ENCODE measurements around the gene GNRHR.
"Not testable (repeated sequence)": the region's sequence is repeated elsewhere in the genome, so short reads cannot be mapped to it uniquely, and the experiment has no call there.

GNRHR gene

DNA sequence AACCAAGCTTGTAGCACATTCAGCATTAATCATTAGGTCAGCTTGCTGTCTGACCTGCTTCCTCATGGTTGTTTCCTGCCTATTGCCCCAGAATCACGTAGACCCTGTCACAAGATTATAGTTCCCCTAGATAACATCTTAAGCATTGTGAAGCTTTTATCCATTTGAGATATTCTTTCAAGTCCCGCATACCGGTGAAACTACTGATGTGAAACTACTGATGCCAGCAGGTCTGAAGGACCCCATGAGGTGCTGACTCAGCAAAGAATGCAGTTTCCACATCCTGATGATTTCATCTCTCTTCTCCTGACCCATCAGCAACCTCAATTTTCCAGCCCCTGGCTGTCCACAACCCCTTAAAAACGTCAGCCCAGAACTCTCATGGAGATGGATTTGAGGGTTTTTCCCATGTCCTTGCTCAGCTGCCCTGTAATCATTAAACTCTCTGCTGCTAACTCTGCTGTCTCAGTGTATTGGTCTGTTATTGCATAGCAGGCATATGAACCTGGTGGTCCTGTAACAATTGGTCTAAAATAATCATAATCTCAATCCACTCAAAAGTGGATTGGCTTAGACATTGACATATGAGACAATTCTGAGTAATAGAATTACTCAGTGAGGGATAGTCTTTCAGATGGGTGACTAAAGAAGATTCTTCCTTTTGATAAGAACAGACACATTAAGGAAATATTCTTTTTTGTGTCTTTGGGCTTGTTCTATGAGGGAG is 26.9 kb downstream of the GNRHR start:
- no peak for DNase-seq (ENCODE audit: low read depth in 2 of 2)

DNA sequence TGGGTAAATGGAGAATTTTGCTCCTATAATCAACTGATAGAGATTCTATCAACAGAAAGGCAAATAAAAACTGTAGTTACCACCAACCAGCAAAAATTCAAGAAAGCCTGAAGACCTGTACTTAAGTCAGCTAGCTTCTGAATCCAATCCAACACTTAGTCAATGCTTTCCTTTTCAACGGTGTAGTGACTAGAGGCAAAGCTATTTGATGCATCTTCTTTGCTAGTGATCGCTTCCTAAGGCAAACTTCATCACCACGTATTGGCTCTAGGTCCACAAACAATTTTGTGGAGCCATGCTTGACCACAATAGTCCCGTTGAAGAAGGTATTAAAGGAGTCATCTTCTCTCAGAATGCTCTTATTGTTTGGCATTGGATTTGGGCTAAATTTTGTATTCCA is 28.2 kb downstream of the GNRHR start:
- DNase-seq (ENCODE audit: low read depth in 2 of 2) = no peak

- no peak for DNase-seq (ENCODE audit: low read depth in 2 of 2)
Observed at GRCh38 chr4:67725132-67725531, 29.1 kb downstream of the GNRHR start.

GRCh38 chr4:67723949-67724348 is 30.2 kb downstream of the GNRHR start:
- no peak for DNase-seq (ENCODE audit: low read depth in 2 of 2)

- no peak for DNase-seq (ENCODE audit: low read depth in 2 of 2)
Observed at GRCh38 chr4:67723341-67723740, 30.8 kb downstream of the GNRHR start.

- no peak for DNase-seq (ENCODE audit: low read depth in 2 of 2)
Observed at GRCh38 chr4:67721770-67722597, 32.2 kb downstream of the GNRHR start.

DNA sequence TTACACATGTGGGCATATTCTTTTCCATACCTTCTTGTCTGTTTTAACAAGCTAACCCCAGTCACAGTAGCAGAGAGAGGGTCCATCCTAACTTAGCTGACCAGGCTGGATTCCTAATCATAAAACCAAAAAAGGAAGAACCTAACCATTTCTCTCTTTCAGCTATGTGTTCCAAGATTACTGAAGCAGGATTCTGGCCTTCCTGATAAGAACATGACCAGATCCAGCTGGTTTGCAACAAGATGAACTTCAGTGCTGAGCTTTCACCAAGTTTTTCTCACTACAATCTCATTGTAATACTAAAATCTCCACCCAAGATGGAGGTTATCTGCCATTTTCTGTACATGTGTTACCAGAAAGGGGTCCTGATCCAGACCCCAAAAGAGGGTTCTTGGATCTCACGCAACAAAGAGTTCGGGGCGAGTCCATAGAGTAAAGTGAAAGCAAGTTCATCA is 32.8 kb downstream of the GNRHR start:
- no peak for DNase-seq (ENCODE audit: low read depth in 2 of 2)

DNA sequence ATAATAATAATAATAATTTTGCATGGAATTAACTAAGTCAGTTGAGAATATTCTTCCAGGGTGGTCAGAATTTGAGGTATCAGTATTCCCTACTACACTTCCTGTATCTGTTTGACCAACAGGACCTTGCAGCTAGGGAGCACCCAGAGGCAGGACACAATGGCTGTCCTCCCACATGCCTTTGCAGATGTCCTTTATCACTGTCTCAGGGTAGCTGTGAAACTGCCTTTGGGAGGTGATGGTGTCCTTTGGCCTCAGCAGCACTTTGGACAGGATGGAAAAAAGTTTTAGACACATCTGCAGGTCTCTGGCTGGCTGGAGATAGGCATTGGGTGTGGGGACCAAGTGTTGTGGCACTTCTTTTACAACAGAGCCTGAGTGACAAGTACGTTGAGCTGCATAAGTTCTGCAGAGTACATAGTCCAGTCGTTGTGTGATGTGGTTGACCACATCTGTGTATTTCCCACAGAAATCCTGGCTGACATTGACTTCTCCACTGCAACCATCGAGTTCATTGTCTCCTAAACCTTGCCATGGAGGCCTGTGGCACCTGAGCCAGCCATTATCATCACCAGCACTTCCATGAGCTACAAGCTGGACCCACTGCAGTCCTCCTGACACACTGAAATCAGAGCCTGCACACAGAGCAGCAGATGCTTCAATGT is 34.1 kb downstream of the GNRHR start:
- DNase-seq (ENCODE audit: low read depth in 2 of 2) = no peak

- no peak for DNase-seq (ENCODE audit: low read depth in 2 of 2)
Observed at GRCh38 chr4:67718848-67719247, 35.3 kb downstream of the GNRHR start.

DNA sequence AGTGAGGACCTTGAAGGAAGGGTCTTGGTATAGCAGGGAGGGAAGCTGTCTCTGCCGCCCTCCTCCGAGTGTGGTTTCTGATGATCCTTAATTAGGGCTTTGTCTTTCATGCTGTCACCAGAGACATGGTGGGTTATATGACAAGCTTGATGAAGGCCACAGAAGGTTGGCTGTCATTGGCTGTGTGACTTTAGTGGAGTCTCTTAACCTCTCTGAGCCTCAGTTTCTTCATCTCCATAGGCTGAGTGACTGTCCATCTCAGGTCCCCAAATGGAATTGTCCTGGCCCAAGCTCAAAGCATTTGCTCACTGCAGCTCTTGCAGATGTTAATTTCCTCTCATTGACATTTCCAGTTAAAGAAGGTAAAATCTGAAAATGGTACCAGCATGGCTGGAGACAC is 36.6 kb downstream of the GNRHR start:
- DNase-seq (ENCODE audit: low read depth in 2 of 2) = no peak

- no peak for DNase-seq (ENCODE audit: low read depth in 2 of 2)
Observed at GRCh38 chr4:67714955-67715354, 39.2 kb downstream of the GNRHR start.

DNA sequence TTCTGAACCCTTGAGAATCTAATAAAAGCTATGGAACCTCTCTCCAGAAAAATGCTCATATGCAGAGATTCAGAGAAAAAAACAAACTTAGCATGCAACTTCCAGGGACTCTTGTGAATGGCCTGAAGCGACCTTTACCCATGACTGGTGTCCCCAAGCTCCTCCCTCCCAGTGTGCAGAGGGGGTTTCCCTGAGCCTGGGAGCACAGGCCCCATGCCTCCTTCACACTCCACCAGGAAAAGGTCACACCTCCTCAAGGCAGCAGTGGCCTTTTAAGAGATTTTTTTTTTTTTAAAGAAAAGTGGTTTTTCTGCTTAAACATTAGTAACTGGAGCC is 40.0 kb downstream of the GNRHR start:
- no peak for DNase-seq (ENCODE audit: low read depth in 2 of 2)

- DNase-seq (ENCODE audit: low read depth in 2 of 2) = no peak
Observed at GRCh38 chr4:67713529-67714247, 40.5 kb downstream of the GNRHR start.

- no peak for DNase-seq (ENCODE audit: low read depth in 2 of 2)
Observed at GRCh38 chr4:67712650-67713528, 41.3 kb downstream of the GNRHR start.

GRCh38 chr4:67712000-67712625 is 42.1 kb downstream of the GNRHR start:
- no peak for DNase-seq (ENCODE audit: low read depth in 2 of 2)

DNA sequence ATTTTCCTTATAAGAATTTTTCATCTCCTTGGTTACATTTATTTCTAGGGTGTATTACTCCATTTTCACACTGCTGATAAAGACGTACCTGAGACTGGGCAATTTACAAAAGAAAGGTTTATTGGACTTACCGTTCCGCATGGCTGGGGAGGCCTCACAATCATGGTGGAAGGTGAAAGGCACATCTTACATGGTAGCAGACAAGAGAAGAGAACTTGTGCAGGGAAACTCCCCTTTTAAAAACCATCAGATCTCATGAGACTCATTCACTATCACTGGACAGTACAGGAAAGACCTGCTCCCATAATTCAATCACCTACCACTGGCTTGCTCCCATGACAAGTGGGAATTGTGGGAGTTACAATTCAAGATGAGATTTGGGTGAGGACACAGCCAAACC is 47.5 kb downstream of the GNRHR start:
- not testable (repeated sequence) for DNase-seq (ENCODE audit: low read depth in 2 of 2)

DNA sequence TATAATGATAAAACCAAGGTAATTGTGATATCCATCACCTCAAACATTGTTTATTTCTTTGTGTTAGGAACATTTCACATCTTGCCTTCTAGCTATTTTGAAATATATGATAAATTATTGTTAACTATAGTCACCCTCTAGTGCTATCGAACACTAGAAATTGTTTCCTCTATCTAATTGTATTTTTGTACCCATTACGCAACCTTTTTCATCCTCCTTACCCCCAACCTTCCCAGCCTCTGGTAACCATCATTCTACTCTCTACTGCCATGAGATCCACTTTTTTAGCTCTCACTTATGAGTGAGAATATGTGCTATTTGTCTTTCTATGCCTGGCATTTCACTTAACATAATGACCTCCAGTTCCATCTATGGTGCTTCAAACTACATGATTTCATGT is 49.3 kb downstream of the GNRHR start:
- no peak for DNase-seq (ENCODE audit: low read depth in 2 of 2)

DNA sequence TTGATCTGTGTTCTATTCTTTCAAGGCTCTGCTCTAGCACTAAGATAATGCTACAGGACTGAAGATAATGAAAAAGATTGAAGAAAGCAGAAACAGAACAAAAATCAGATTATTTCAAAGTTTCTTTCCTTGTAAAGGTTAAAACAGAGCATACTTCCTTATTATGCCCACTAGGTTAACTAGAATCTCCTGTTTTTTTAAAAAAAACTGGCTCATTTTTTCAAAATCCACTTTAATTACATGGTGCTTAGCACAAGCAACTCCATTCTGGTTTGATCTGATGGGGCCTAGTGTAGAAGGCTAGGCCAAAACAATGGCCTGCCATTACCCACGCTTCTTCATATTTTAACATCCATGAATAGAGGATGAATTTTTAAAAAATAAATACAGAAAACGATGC is 52.0 kb downstream of the GNRHR start:
- DNase-seq (ENCODE audit: low read depth in 2 of 2) = no peak

DNA sequence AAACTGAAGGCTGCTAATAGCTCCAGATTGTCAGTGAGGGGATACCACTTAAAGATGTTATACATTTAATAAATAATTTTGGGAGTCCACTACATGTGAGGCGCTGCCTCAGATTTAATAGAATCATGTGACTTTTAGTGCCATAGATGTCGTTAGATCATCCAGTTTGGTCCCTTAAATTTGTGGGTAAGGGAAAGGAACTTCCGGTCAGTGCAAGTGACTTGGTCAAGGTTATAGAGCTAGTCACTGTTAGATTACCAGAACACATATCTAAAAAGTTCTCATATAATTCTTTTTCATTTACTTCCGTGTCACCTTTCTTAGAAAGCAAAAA is 52.7 kb downstream of the GNRHR start:
- no peak for DNase-seq (ENCODE audit: low read depth in 2 of 2)

- DNase-seq (ENCODE audit: low read depth in 2 of 2) = peak; percentile 88 to 90
Observed at GRCh38 chr4:67700738-67701516, 53.3 kb downstream of the GNRHR start, which contains the start of gene UBA6. TSS of gene UBA6 (minus strand) at chr4:67701155. CDS start at chr4:67701119, 36 bp downstream.

Data from stimulated activated CD8-positive, alpha-beta memory T cell treated with anti-CD3 and anti-CD28 coated beads, Interleukin-7, amount 100 ng/mL, for 1 hour (primary cell).